CD14-positive monocyte (primary cell): ENCODE results near the gene ZNF135. TPM values are rescaled to one million over a fixed set of nuclear protein-coding genes. Genes with fewer than 3 reads are reported as not detected.

Experiments used
- DNase-seq, 3 donors: peaks; one replicate each; pipeline ENCODE4 v3.0.0-alpha.2; 2011 to 2022
- H2AFZ ChIP-seq: 2 replicates; pipeline ENCODE4 v1.6.0; 2012; ENCODE audit warnings: mild to moderate bottlenecking, low read depth, low read length, inconsistent platforms; ENCODE audit not compliant: insufficient read depth, poor library complexity, severe bottlenecking
- H3K27ac ChIP-seq, 2 donors: 1 replicate in 1 of 2; 2 replicates in 1 of 2; pipeline ENCODE4 v1.5.1; 2012 to 2013; ENCODE audit warnings: low read length in 2 of 2, control low read depth in 1 of 2, inconsistent platforms in 1 of 2, low read depth in 1 of 2, mild to moderate bottlenecking in 1 of 2
- H3K27me3 ChIP-seq, 2 donors: one replicate each; pipeline versions ENCODE4 v1.6.0 to v1.6.1; 2011 to 2013; ENCODE audit warnings: low read length in 2 of 2; ENCODE audit not compliant: control insufficient read depth in 2 of 2, insufficient read depth in 2 of 2
- H3K36me3 ChIP-seq, 2 donors: replicated peaks in 1 of 2; 1 replicate in 1 of 2; 2 replicates in 1 of 2; pipeline versions ENCODE4 v1.5.1 to v1.6.1; 2012 to 2013; ENCODE audit warnings: low read length in 2 of 2, control low read depth in 1 of 2, inconsistent platforms in 1 of 2, mild to moderate bottlenecking in 1 of 2; ENCODE audit not compliant: insufficient read depth in 2 of 2, control insufficient read depth in 1 of 2
- H3K4me1 ChIP-seq, 2 donors: 1 replicate in 1 of 2; 2 replicates in 1 of 2; pipeline versions ENCODE4 v1.5.1 to v1.6.1; 2012 to 2013; ENCODE audit warnings: low read length in 2 of 2, control low read depth in 1 of 2, inconsistent platforms in 1 of 2, mild to moderate bottlenecking in 1 of 2, moderate library complexity in 1 of 2; ENCODE audit not compliant: insufficient read depth in 2 of 2, control insufficient read depth in 1 of 2
- H3K4me2 ChIP-seq: replicated peaks from 2 replicates; pipeline ENCODE3; 2012; ENCODE audit warnings: low read length, moderate library complexity, mild to moderate bottlenecking; ENCODE audit not compliant: poor library complexity, severe bottlenecking; ENCODE audit errors: extremely low read depth
- H3K4me3 ChIP-seq, 3 experiments: fragments of 200-600 bp in 1 of 3; sonication (generic) in 1 of 3; replicated peaks in 1 of 3; 1 replicate in 2 of 3; 2 replicates in 1 of 3; pipeline ENCODE4 v1.5.1; 2011 to 2013; ENCODE audit warnings: low read length in 3 of 3, mild to moderate bottlenecking in 3 of 3, control low read depth in 2 of 3, low read depth in 2 of 3, inconsistent platforms in 1 of 3, moderate library complexity in 1 of 3
- H3K79me2 ChIP-seq: 2 replicates; pipeline ENCODE4 v1.6.0; 2012; ENCODE audit warnings: mild to moderate bottlenecking, control low read depth, inconsistent platforms, low read length, moderate library complexity; ENCODE audit not compliant: insufficient read depth
- H3K9ac ChIP-seq: 2 replicates; pipeline ENCODE4 v1.6.0; 2017; ENCODE audit warnings: low read length, mild to moderate bottlenecking; ENCODE audit not compliant: insufficient read depth, poor library complexity, severe bottlenecking
- H3K9me3 ChIP-seq, 2 donors: replicated peaks in 1 of 2; 1 replicate in 1 of 2; 2 replicates in 1 of 2; pipeline versions ENCODE4 v1.5.1 to v1.6.1; 2012 to 2013; ENCODE audit warnings: low read length in 2 of 2, control low read depth in 1 of 2; ENCODE audit not compliant: control insufficient read depth in 1 of 2, insufficient read depth in 1 of 2
- H4K20me1 ChIP-seq: 2 replicates; pipeline ENCODE4 v1.6.0; 2012; ENCODE audit warnings: mild to moderate bottlenecking, low read length, control low read depth, moderate library complexity; ENCODE audit not compliant: insufficient read depth
- H3K27ac Mint-ChIP-seq, 7 donors: one replicate each; pipeline ENCODE4 v1.8.0; 2020; ENCODE audit warnings: mild to moderate bottlenecking in 7 of 7, mixed read lengths in 7 of 7, moderate library complexity in 6 of 7, inconsistent platforms in 2 of 7
- H3K27me3 Mint-ChIP-seq, 3 donors: one replicate each; pipeline ENCODE4 v1.8.0; 2021 to 2022; ENCODE audit warnings: low read depth in 3 of 3, mild to moderate bottlenecking in 3 of 3, mixed read lengths in 3 of 3, moderate library complexity in 3 of 3, inconsistent platforms in 1 of 3
- H3K36me3 Mint-ChIP-seq, 2 donors: one replicate each; pipeline ENCODE4 v1.8.0; 2020; ENCODE audit warnings: mixed read lengths in 2 of 2, inconsistent platforms in 1 of 2, mild to moderate bottlenecking in 1 of 2
- H3K4me1 Mint-ChIP-seq: one replicate; pipeline ENCODE4 v1.8.0; 2020; ENCODE audit warnings: mild to moderate bottlenecking, mixed read lengths
- H3K4me3 Mint-ChIP-seq, 2 donors: one replicate each; pipeline ENCODE4 v1.8.0; 2020; ENCODE audit warnings: mild to moderate bottlenecking in 2 of 2, mixed read lengths in 2 of 2, moderate library complexity in 1 of 2
- H3K9me3 Mint-ChIP-seq, 7 donors: one replicate each; pipeline ENCODE4 v1.8.0; 2020 to 2022; ENCODE audit warnings: mixed read lengths in 7 of 7, mild to moderate bottlenecking in 6 of 7, moderate library complexity in 6 of 7, inconsistent platforms in 2 of 7
- WGBS: methylation state at CpG from one replicate; pipeline ENCODE4 v1.1.5; 2013; ENCODE audit warnings: missing lambda C conversion rate; ENCODE audit not compliant: insufficient coverage; 5-methylcytosine and 5-hydroxymethylcytosine counted together
- intact Hi-C, 2 donors: fragments of 100-400 bp; cut with micrococcal nuclease; formaldehyde crosslinking; loops; one replicate each; pipeline versions ENCODE4 v1.15.0 to v1.15.1; 2023
- polyA plus RNA-seq, 3 donors: library from polyadenylated mRNA; depleted of rRNA in 1 of 3; unstranded in 2 of 3; stranded (reverse) in 1 of 3; fragments of 300-500 nt in 2 of 3; fragments of >200 nt in 1 of 3; fragmentation: Illumina TruSeq in 2 of 3; gene quantifications; 1 replicate in 2 of 3; 2 replicates in 1 of 3; pipeline ENCODE4 v1.2.3, GENCODE V29; 2012 to 2021
- TF ChIP-seq, protein P1 (sequence below): fragments of 200-600 bp; IDR thresholded peaks from one replicate; pipeline ENCODE4 v1.8.0; 2022; ENCODE audit warnings: antibody characterized with exemption, mild to moderate bottlenecking

Gene ZNF135
- polyA plus RNA-seq, 3 donors = 0.32 to 0.37 TPM; not detected in 1

DNA sequence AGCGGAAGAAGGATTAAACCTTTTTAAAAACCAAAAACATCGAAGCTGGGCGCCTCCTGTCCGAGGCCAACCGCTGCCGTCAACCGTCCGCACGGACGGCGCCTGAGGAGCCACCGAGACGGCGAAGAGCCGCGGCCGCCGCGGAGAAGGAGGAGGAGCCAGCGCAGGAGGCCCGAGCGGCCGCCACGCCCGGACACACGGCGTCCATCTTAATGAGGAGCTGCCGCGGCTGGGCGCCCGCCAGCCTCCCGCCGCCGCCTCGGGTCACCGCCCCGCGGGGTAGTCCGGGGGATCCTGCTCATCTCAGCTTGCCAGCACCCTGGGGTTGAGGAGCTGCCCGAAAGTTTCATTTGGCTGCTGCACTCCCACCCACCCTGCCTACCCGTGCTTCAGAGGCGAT is 14.7 kb upstream of the ZNF135 start:
- no peak overlapping the region for H3K4me3 Mint-ChIP-seq
- no peak for DNase-seq
- intact Hi-C loops = no loop called here
- Histone ChIP-seq H3K27me3 (no peaks in the 10 kb centered on the region), H3K4me1 (no peaks in the 10 kb centered on the region), H3K36me3 (no peaks in the 10 kb centered on the region), H4K20me1 (no peaks in the 10 kb centered on the region), H2AFZ (no peak overlapping the region), H3K9me3 (peaks cover 95 to 97% of the 10 kb centered on the region in 2 donors), H3K4me3 (no peak overlapping the region), H3K79me2 (no peaks in the 10 kb centered on the region), H3K27ac (no peak overlapping the region), H3K4me2 (no peak overlapping the region), H3K9ac (no peak overlapping the region)
- TF ChIP-seq, protein P1, sequence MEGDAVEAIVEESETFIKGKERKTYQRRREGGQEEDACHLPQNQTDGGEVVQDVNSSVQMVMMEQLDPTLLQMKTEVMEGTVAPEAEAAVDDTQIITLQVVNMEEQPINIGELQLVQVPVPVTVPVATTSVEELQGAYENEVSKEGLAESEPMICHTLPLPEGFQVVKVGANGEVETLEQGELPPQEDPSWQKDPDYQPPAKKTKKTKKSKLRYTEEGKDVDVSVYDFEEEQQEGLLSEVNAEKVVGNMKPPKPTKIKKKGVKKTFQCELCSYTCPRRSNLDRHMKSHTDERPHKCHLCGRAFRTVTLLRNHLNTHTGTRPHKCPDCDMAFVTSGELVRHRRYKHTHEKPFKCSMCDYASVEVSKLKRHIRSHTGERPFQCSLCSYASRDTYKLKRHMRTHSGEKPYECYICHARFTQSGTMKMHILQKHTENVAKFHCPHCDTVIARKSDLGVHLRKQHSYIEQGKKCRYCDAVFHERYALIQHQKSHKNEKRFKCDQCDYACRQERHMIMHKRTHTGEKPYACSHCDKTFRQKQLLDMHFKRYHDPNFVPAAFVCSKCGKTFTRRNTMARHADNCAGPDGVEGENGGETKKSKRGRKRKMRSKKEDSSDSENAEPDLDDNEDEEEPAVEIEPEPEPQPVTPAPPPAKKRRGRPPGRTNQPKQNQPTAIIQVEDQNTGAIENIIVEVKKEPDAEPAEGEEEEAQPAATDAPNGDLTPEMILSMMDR = no peak
- H3K27me3 Mint-ChIP-seq = peaks cover 1 to 6% (median 1%) of the 10 kb centered on the region in 3 donors
- H3K27ac Mint-ChIP-seq = no peak overlapping the region
- no peaks in the 10 kb centered on the region for H3K36me3 Mint-ChIP-seq
- no peaks in the 10 kb centered on the region for H3K4me1 Mint-ChIP-seq
- WGBS = 70% methylated on average over 37 of the region's 42 CpGs
- peaks cover 73 to 100% (median 94%) of the 10 kb centered on the region in 7 donors for H3K9me3 Mint-ChIP-seq

DNA sequence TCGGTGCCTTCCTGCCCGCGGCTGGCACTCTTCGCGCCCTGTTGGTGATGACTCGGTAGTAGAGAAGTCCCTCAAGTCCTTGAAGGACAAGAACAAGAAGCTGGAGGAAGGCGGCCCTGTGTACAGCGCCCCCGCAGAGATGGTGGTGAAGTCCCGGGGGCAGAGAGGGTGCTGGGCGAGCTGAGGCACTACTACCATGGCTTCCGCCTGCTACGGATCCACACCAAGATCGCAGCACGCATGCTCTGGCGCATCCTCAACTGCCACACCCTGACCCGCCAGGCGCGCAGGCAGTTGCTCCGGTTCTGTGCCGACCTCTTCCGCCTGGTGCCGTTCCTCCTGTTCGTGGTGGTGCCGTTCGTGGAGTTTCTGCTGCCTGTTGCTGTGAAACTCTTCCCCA is 14.2 kb upstream of the ZNF135 start:
- H4K20me1 ChIP-seq = no peaks in the 10 kb centered on the region
- peaks cover 77 to 100% (median 95%) of the 10 kb centered on the region in 7 donors for H3K9me3 Mint-ChIP-seq
- no peak overlapping the region for H3K9ac ChIP-seq
- H3K9me3 ChIP-seq = peaks cover 96 to 97% of the 10 kb centered on the region in 2 donors
- H3K27ac Mint-ChIP-seq = no peak overlapping the region
- no peak overlapping the region for H3K27ac ChIP-seq
- no peaks in the 10 kb centered on the region for H3K4me1 Mint-ChIP-seq
- TF ChIP-seq, protein P1 = no peak
- H2AFZ ChIP-seq = no peak overlapping the region
- H3K4me3 ChIP-seq = no peak overlapping the region
- no peak overlapping the region for H3K4me3 Mint-ChIP-seq
- 93% methylated on average over 24 of the region's 26 CpGs for WGBS
- intact Hi-C loops = no loop called here
- no peaks in the 10 kb centered on the region for H3K79me2 ChIP-seq
- H3K27me3 Mint-ChIP-seq = peaks cover 1 to 6% (median 1%) of the 10 kb centered on the region in 3 donors
- H3K27me3 ChIP-seq = no peaks in the 10 kb centered on the region
- no peak for DNase-seq
- H3K36me3 ChIP-seq = no peaks in the 10 kb centered on the region
- no peak overlapping the region for H3K4me2 ChIP-seq
- H3K4me1 ChIP-seq = no peaks in the 10 kb centered on the region
- no peaks in the 10 kb centered on the region for H3K36me3 Mint-ChIP-seq
